Esophagus squamous epithelium (tissue), 5 donors: ENCODE data around the gene PHC2. TPM values are rescaled to one million over a fixed set of nuclear protein-coding genes. Genes with fewer than 3 reads are reported as not detected.

Experiments
- DNase-seq: peaks from one replicate; lab custom pipeline; 2025; lab: John Stamatoyannopoulos, UW
- H3K27ac ChIP-seq, 4 donors: fragments of 200-600 bp; sonication (generic); one replicate each; pipeline ENCODE4 v1.5.1; 2016 to 2019; ENCODE audit warnings: mild to moderate bottlenecking in 1 of 4
- H3K27me3 ChIP-seq, 4 donors: fragments of 200-600 bp; sonication (generic); 1 replicate in 3 of 4; 2 replicates in 1 of 4; pipeline versions ENCODE4 v1.5.1 to v1.6.0; 2017 to 2021; ENCODE audit warnings: antibody characterized with exemption in 1 of 4
- H3K36me3 ChIP-seq, 3 donors: fragments of 200-600 bp; sonication (generic); one replicate each; pipeline ENCODE4 v1.5.1; 2016 to 2019
- H3K4me1 ChIP-seq, 3 donors: fragments of 200-600 bp; sonication (generic); one replicate each; pipeline ENCODE4 v1.5.1; 2017 to 2019
- H3K4me3 ChIP-seq, 4 donors: fragments of 200-600 bp; sonication (generic); 1 replicate in 3 of 4; 2 replicates in 1 of 4; pipeline ENCODE4 v1.5.1; 2016 to 2019; ENCODE audit warnings: mild to moderate bottlenecking in 2 of 4, moderate library complexity in 1 of 4
- H3K9me3 ChIP-seq, 3 donors: fragments of 200-600 bp; sonication (generic); one replicate each; pipeline ENCODE4 v1.5.1; 2016 to 2019
- POLR2A ChIP-seq, 4 donors: fragments of 450-650 bp; IDR thresholded peaks; one replicate each; pipeline ENCODE4 v1.6.1; 2017; ENCODE audit warnings: antibody characterized with exemption in 4 of 4, mild to moderate bottlenecking in 4 of 4, moderate library complexity in 3 of 4
- WGBS, 2 donors: methylation state at CpG; one replicate each; pipeline ENCODE4 v1.1.5; 2018; 5-methylcytosine and 5-hydroxymethylcytosine counted together
- intact Hi-C: fragments of 100-400 bp; cut with DNase I; formaldehyde crosslinking; loops from one replicate; pipeline ENCODE4 v1.15.0; 2022
- total RNA-seq, 4 donors: library from RNA; depleted of rRNA; stranded (reverse); fragments of >200 nt; gene quantifications; one replicate each; pipeline ENCODE4 v1.1.0, GENCODE V29; 2016
- TF ChIP-seq, protein P1 (sequence below), 6 experiments: fragments of 450-650 bp in 4 of 6; fragments of 200-600 bp in 2 of 6; sonication (generic) in 2 of 6; IDR thresholded peaks; one replicate each; pipeline ENCODE4 v1.5.1; 2016 to 2019; ENCODE audit warnings: antibody characterized with exemption in 6 of 6, mild to moderate bottlenecking in 4 of 6, moderate library complexity in 4 of 6
- donor health status: DM: yes; HTN: yes; CAD: no.

The PHC2 gene
- 10 to 100 TPM; 27.4 to 92.1 (median 50.6) TPM for total RNA-seq

GRCh38 chr1:33430692-33431593, at the start of gene PHC2:
TSS of gene PHC2 (minus strand) at chr1:33431095. CDS start at chr1:33375539, 55,556 bp downstream.
- H3K27me3 ChIP-seq = no peaks in the 10 kb centered on the region
- peak in 1 of 4 donors; percentile 60 for TF ChIP-seq POLR2A (IDR thresholded peaks at IDR 0.05)
- TF ChIP-seq, protein P1, sequence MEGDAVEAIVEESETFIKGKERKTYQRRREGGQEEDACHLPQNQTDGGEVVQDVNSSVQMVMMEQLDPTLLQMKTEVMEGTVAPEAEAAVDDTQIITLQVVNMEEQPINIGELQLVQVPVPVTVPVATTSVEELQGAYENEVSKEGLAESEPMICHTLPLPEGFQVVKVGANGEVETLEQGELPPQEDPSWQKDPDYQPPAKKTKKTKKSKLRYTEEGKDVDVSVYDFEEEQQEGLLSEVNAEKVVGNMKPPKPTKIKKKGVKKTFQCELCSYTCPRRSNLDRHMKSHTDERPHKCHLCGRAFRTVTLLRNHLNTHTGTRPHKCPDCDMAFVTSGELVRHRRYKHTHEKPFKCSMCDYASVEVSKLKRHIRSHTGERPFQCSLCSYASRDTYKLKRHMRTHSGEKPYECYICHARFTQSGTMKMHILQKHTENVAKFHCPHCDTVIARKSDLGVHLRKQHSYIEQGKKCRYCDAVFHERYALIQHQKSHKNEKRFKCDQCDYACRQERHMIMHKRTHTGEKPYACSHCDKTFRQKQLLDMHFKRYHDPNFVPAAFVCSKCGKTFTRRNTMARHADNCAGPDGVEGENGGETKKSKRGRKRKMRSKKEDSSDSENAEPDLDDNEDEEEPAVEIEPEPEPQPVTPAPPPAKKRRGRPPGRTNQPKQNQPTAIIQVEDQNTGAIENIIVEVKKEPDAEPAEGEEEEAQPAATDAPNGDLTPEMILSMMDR (IDR thresholded peaks at IDR 0.05) = peak in 5 of 6 experiments; percentile 11 to 66 (median 39)
- H3K4me1 ChIP-seq = peaks cover 8 to 72% (median 45%) of the 10 kb centered on the region in 3 donors
- peak within 1 kb of the TSS; percentile 65 to 90 (median 82) for H3K27ac ChIP-seq
- H3K36me3 ChIP-seq = no peaks in the 10 kb centered on the region
- intact Hi-C loops = no loop called here
- H3K4me3 ChIP-seq = peak within 1 kb of the TSS; percentile 59 to 96 (median 70)
- no peaks in the 10 kb centered on the region for H3K9me3 ChIP-seq
- whole genome bisulfite sequencing, 2 donors = 4 to 9% methylated on average over 10 to 17 of the region's 91 CpGs
- DNase-seq = peak; percentile 84

- Histone ChIP-seq H3K27me3 (no peaks in the 10 kb centered on the region), H3K9me3 (no peaks in the 10 kb centered on the region), H3K27ac (no peak overlapping the region), H3K4me1 (peaks cover 0 to 20% (median 4%) of the 10 kb centered on the region in 3 donors), H3K4me3 (no peak overlapping the region), H3K36me3 (peaks cover 5 to 37% (median 6%) of the 10 kb centered on the region in 3 donors)
- WGBS, 2 donors = 66 to 94% methylated on average over 4 of the region's 4 CpGs
- intact Hi-C loops = no loop called here
- no peak for DNase-seq
- TF ChIP-seq, protein P1 (IDR thresholded peaks at IDR 0.05) = no peak
- TF ChIP-seq POLR2A (IDR thresholded peaks at IDR 0.05) = no peak
These were observed 46.6 kb upstream of the PHC2 start for GRCh38 chr1:33477451-33477850.

GRCh38 chr1:33473900-33474299, 43.0 kb upstream of the PHC2 start:
- no peak overlapping the region for H3K27ac ChIP-seq
- no peaks in the 10 kb centered on the region for H3K27me3 ChIP-seq
- no peaks in the 10 kb centered on the region for H3K9me3 ChIP-seq
- no peak for TF ChIP-seq POLR2A (IDR thresholded peaks at IDR 0.05)
- TF ChIP-seq, protein P1 (IDR thresholded peaks at IDR 0.05) = no peak
- peaks cover 0 to 1% (median under 1%) of the 10 kb centered on the region in 3 donors for H3K36me3 ChIP-seq
- peaks cover 0 to 50% (median 9%) of the 10 kb centered on the region in 3 donors for H3K4me1 ChIP-seq
- H3K4me3 ChIP-seq = no peak overlapping the region
- intact Hi-C loops = no loop called here
- no peak for DNase-seq

DNA sequence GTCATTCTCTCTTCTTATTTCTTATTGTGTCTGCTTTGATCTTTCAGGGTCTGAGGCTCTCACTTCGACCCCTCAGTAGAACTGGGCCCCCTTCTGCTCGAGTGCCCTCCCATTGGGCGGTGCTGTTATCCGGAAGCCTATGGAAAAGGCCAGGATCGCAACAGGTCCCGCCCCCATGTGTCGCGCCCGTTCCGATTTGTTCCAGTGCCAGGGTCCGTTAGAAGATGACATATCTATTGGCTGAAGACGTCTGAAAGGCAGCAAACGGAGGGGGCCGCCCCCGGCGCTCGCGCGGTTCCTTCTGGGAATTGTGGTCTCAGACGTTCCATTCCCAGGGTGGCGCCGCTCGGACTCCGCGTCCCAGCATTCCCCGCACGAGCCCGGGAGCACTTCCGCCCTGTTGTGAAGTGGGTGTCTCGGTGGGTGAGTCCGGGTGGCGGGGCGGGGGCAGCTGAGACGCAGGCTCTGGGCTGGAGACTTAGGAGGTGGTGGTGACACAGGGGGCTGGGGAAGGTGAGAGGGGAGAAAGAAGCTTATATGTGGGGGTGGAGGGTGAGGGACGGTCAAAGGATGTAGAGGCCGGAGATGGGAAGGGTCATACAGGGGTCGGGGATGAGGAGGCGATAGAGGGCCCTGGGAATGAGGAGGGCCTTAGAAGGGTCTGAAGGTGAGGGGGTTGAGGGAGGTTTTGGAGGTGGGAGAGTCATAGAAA, 41.5 kb upstream of the PHC2 start, which contains the start of gene ZSCAN20:
Gene ZSCAN20 (plus strand): TSS at position 377 of the 712 bp plus-strand sequence. CDS start 6,644 bp downstream, outside the sequence.
- WGBS, 2 donors = 0 to 1% methylated on average over 8 to 15 of the region's 38 CpGs
- Histone ChIP-seq H3K4me1 (peaks cover 0 to 50% (median 9%) of the 10 kb centered on the region in 3 donors), H3K36me3 (no peaks in the 10 kb centered on the region), H3K27me3 (no peaks in the 10 kb centered on the region), H3K4me3 (peak within 1 kb of the TSS; percentile 39 to 77 (median 66)), H3K27ac (peak within 1 kb of the TSS; percentile 80 to 86 (median 84)), H3K9me3 (no peaks in the 10 kb centered on the region)
- DNase-seq = peak; percentile 79
- intact Hi-C loops = no loop called here
- no peak for TF ChIP-seq POLR2A (IDR thresholded peaks at IDR 0.05)
- TF ChIP-seq, protein P1 (IDR thresholded peaks at IDR 0.05) = peak in 1 of 6 experiments; percentile 19
